HG03060 (cell line): Measurements from ENCODE around the gene DTX4.

Source experiments
- ATAC-seq: cut with Tn5 transposase; IDR thresholded peaks from one replicate; pipeline ENCODE4 v1.9.1; 2021; ENCODE audit warnings: low read depth, moderate number of reproducible peaks; ENCODE audit not compliant: unreplicated experiment

The DTX4 gene

DNA sequence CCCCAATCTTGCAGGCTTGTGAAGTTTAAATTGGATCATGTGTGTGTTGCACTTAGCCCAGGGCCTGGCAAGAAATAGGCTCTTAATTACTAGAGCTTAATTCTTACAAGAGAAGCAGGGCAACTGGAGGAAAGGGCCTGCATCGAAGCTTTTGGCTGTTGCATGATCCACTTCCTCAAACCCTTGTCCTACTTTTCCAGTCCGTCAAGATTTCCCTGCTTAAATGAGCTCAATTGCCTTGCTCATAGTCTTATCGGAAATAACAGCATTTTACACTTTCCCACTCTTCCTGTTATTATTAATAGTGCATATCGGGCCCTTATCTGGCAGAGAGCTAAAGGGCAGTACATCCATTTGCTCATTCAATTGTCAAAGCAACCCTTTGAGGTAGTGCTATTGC lies 18.1 kb downstream of the DTX4 start:
- ATAC-seq, result no peak

DNA sequence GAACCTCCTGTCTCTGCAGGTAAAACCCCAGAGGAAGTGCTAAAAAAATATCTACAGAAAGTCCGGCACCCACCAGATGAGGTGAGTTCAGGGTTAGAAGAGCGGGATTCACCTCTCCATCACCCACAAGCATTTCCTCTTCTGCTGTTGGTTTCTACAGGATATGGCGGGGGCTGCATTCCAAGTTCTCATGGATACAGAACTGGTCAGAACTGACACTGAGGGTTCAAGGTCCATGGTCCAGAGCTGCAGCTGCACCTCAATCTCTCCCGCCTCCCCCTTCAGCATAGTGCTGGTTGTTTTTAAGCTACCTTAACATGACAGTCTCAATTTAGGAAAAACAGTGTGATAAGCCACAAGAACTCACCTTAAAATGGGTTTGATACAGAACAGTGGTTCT lies 19.2 kb downstream of the DTX4 start:
- no peak for ATAC-seq

GRCh38 chr11:59191890-59192289 lies 20.0 kb downstream of the DTX4 start:
- no peak for ATAC-seq

DNA sequence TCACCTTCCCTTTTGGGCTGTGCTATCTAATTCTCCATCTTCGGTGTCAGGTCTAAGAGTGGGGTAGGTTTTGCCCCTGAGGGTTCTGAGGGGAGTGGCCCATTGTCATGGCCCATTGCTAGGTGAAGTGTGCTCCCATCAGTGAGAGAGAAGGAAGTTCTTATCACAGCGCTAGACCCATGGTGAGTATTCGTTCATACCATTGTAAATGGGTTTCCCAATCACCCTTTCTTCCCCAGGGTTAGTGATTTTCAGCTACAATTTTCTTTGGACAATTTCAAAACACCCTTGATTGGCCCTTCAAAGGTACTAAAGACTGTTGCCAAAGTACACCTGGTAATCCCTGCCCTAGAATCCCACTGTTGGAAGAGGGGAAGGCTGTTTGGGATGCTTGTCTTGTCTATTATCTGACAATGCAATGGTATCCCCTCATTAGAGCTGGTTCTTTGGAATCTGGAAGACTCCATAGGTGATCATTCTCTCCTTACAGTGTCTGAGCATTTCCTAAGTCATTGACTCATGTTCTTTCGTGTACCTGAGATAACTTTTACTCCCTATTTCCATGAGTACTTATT lies 20.6 kb downstream of the DTX4 start:
- ATAC-seq, result no peak

DNA sequence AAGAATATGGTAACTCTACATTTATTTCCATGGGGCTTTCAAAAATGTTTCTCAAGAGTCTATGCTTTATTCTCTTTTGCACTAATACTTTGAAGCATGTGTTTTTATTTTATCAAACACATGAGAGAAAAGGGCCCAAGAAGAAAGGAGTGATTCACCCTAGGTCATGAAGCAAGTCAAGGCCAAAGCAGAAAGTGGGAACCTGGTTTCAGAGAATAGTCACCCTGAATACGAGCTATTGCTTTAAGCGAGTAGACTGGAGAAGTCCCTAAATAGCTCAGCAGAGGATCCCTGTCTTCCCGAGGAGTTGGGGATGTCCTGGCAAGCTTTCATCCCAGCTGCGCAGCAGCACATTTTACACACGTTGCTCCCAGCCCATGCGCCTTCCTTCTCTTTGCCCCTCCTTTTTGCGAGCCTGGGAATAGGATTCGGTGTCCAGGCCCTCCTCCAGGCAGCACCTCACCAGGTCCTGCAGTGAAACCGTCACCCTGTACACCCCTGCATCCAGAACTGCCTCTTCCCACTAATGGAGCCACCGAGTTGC lies 21.7 kb downstream of the DTX4 start:
- no peak for ATAC-seq

GRCh38 chr11:59195586-59195985 lies 23.7 kb downstream of the DTX4 start:
- ATAC-seq, result no peak

DNA sequence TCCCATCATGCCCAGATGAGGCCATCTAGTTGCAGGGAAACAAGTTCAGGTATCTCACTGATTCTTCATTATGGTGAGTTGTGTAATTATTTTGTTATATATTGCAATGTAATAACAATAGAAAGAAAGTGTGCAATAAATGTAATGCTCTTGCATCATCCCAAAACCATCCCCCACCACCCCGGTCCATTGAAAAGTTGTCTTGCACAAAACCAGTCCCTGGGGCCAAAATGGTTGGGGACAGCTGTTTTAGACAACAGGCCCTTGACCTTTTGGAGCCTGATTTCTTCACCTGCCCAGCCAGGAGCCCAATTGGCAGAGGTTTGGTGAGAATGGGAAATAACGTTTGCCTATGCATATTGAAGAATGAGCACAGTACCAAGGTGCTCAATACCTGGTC lies 24.8 kb downstream of the DTX4 start:
- no peak for ATAC-seq

- no peak for ATAC-seq
Measured at GRCh38 chr11:59197991-59198390, 26.1 kb downstream of the DTX4 start.

GRCh38 chr11:59198726-59199125 lies 26.8 kb downstream of the DTX4 start:
- no peak for ATAC-seq

- peak; percentile 49 for ATAC-seq
Measured at GRCh38 chr11:59199546-59200422, 27.9 kb downstream of the DTX4 start.

- no peak for ATAC-seq
Measured at GRCh38 chr11:59200423-59200746, 28.5 kb downstream of the DTX4 start.

DNA sequence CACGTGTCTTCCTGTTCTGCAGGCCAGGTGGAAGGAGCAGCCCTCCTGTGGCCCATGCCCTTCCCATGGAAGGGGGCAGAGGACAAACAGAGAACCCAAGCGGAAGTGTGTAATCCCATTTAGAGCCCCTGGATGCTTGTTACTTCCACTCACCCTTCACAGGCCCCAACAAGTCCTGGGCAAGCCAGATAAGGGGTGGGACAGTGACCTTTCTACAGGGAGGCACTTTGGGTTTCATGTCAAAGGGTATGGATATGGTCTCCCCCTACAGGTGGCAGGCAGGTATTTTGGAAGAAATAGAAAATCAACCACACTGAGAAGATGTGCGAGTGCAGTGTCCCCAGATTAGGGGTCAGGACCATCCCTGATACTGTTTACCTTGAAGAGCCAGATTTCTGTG lies 29.4 kb downstream of the DTX4 start:
- no peak for ATAC-seq

DNA sequence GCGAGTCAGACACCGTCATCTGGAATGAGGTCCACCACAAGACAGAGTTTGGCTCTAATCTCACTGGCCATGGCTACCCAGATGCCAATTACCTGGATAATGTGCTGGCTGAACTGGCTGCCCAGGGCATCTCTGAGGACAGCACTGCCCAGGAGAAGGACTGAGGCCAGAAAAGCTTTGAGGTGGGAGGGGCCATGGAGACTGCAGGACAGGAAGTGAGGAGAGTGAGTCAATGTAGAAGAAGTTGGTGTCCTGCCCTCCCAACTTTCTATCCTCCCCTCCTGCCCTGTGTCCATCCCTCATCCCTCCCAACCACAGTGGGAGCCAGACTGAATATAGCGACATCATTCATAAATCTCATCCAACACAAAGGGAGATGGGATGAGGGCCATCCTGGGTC lies 32.8 kb downstream of the DTX4 start:
- no peak for ATAC-seq

DNA sequence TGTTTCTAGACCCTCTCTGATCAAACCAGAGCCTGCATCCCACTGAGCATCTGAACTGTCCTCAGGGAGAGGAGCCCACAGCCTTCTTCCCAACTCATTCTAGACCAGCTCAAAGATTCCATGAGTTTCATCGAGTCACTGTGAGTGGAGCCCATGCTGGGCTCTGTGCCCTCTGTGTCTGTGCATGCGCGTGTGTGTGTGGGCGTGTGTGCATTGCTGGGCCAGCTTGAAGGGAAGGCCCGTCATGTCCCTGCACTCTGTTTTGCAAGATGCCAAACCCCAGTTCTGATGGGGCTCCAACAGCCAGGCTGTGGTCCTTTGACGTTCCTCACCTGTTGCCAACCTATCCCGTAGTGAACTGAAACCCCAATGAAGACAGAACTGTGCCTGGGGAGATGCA lies 33.7 kb downstream of the DTX4 start:
- ATAC-seq, result no peak

DNA sequence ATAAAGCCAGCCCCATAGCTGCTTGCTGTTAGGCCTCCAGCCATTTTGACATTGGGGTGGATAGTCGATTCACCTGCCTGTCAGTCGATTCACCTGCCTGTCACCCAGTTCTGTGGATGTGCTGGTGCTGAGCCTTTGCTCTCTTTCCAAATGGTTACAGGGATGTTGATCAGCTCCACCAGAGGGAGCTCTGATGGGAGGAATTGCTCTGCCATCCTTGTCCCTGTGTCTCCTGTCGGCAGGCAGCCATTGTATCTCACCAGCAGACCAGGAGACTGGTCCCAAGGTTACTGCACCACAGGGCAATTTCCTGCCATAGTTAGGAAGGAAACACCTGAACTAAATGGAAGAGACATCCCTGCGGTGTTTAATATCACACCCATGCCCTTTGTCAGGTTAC lies 34.7 kb downstream of the DTX4 start:
- ATAC-seq, result no peak

GRCh38 chr11:59207988-59208451 lies 36.1 kb downstream of the DTX4 start:
- peak; percentile 74 for ATAC-seq

DNA sequence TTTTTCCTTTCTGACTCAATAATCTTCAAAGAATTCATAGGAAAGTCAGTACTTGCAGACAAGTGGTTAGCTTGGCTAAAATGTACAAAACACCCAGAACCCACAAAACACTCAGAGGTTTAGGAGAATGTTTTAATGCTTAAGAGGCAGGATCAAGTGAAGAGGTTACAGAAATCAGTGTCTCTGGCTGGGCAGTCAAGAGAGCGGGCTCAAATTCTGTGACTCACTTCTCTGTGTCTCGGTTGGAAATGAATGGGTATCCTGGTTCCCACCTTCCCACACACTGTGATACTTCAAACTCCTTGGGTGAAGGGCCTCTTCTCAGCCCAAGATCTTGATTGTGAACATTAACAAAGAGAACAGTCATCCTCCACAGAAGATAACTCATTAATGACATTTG lies 37.0 kb downstream of the DTX4 start:
- no peak for ATAC-seq

DNA sequence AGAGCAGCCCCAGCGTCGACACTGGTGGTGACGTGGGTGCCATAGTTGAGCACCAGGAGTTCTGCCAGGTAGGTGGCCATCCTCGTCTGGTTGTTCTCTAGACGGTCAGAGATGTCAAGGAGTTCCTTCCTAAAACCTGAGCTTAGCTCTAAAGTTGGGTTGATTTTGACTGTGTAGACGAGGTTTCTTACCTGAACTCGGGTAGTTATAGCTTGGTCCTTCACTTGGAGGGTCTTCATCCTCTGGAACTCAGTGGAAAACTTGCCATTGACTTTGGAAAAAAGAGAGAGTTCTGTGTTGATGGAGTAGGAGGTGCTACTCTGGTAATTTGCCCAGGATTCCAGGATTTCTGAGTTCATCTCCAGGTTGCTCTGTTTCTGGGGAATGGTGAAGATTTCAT lies 40.3 kb downstream of the DTX4 start:
- no peak for ATAC-seq

- no peak for ATAC-seq
Measured at GRCh38 chr11:59212744-59213631, 41.1 kb downstream of the DTX4 start, which contains the start of gene MPEG1. TSS of gene MPEG1 (minus strand) at chr11:59212927. CDS start at chr11:59212865, 62 bp downstream.

DNA sequence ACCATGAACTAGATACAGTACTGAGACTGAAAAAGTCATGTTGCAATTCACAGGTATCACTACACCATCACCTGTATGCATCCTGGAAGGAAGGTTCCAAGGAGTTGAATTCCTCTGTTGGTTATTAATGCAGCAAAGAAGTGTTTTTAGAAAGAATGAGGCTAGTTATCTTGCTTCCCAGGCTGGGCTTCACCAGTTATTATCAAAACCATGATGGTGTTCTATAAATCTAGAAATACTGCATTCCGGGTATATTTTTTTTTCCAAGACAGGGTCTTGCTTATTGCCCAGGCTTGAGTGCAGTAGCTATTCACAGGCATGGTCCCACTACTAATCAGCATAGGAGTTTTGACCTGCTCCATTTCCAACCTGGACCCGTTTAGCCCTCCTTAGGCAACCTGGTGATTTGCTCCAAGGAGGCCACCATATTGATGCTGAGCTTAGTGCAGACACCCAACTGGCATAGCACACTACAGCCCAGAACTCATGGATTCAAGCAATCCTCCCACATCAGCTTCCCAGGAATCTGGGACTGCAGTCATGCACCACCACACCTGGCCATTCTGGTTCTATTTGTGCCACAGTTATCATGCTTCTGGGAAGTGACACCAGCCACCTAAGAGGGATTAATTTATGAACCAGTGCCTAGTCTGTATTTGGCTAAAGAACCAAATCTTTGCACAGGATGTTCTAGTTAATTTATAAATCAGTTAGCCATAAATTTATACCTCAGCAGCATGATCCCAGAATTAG lies 42.4 kb downstream of the DTX4 start:
- ATAC-seq, result no peak
